Bone marrow (tissue), 2 donors: Measurements from ENCODE around the gene TLCD5.
A peak's percentile ranks its signal among the peaks of the same experiment; 100 is the strongest.

Source experiments
- DNase-seq, 2 donors: peaks; one replicate each; lab custom pipeline; 2025; lab: John Stamatoyannopoulos, UW

Gene TLCD5

DNA sequence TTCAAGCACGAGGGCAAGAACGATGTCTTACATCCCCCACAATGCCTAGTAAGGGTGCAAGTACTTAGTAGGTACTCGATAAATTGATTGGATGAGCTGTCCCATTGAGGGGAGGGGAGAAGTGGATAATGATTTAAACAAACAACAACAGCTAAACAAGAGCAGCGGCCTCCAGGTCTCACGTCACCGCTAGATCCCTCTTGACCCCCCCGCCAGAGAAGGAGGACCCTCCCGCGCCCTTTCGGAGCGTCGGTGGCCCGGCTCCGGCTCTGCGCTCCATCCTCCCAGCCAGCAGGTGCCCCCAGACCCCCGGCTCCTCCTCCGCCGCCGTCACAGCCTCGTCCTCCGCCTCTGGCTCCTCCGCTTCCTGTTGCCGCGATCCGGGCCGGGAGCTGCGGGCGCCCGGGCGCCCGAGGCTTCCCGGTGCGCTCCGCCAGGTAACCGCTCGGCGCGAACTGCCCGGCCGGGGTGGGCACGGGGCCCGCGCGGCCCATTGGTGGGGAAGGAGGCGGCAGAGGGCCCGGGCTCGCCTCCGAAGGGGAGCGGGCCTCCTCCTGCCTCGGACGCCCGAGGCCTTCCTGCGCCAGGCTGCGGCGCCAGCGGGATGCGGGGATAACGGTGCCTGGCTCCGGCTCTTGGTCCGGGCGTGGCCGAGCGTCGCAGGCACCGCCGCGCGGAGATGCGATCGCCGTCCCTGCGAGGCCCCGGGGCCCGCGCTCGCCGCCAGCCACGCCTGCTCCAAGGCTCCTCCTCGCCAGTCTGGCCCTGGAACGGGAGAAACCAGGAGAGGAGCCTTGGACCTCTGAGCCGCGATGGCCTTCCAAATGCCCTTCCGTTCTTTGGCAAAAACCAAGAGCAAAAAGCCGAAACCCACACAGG is at the start of gene TLCD5:
TSS of gene TLCD5 (plus strand) at position 368 of the 879 bp plus-strand sequence. CDS start 2,143 bp downstream, outside the sequence.
- DNase-seq = no peak

GRCh38 chr11:120279502-120279901 is 45.6 kb upstream of the TLCD5 start:
- DNase-seq = no peak

DNA sequence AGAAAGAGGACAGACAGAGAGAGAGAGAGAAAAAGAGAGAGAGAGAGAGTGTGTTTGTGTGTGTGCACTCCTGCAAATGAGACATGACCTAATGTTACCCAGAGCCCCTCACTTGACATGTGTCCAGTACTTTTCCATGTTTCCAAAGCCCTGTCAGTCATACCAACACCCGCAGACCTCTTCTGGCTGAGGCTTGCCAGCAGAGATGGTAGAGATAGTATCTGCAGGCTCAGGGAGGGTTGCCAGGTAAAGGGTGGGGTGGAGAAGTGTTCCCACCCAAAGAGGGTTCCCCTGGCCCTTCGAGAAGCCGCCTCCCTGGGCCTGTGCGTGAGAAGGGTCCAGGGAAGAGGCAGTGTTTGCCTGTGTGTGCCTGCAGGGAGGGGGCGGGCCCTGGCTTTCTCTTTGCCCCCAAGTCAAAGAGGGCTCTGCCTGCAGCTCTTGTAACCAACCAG is 44.5 kb upstream of the TLCD5 start:
- DNase-seq = no peak

GRCh38 chr11:120281143-120281795 is 43.8 kb upstream of the TLCD5 start:
- no peak for DNase-seq

- no peak for DNase-seq
Observed at GRCh38 chr11:120283124-120283523, 42.0 kb upstream of the TLCD5 start.

DNA sequence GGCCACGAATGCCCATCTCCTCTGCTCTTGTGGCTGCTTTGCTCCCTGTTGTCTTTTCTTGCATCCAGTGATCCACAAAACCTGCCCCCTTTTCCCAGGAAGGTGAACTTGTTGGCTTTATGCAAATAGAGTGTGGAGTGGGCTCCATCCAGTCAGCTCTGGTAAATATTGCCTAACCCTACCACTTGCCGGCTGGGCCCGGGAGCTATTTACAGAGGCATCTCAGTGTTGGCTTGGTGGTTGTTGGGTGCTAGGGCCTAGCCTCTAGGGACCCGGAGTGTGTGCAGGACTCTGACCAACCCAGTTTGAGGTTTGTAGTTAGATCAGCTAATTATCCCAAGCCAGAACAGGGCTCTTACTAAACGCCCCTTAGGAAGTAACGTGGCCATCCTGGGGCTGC is 40.8 kb upstream of the TLCD5 start:
- DNase-seq = no peak

GRCh38 chr11:120285256-120285655 is 39.8 kb upstream of the TLCD5 start:
- DNase-seq = no peak

GRCh38 chr11:120288021-120288420 is 37.1 kb upstream of the TLCD5 start:
- no peak for DNase-seq

GRCh38 chr11:120289426-120289825 is 35.7 kb upstream of the TLCD5 start:
- no peak for DNase-seq

DNA sequence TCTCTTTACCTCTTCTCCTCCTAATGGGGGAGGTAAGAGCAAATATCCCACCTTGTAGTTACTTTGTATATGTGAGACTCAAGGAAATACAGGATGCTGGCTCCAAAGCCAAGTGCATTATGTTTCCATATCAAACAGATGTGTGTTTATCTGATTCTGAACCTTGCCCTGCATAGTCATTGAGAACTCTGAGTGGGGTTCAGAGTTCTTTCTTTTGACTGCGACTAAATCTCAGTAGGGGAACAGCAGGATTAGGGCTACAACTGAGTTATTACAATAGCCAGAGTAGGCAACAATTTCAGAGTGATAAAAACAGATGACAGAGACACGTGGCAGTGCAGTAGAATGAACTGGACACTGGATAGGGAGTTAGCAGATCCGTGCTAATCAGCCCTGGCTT is 34.1 kb upstream of the TLCD5 start:
- no peak for DNase-seq

DNA sequence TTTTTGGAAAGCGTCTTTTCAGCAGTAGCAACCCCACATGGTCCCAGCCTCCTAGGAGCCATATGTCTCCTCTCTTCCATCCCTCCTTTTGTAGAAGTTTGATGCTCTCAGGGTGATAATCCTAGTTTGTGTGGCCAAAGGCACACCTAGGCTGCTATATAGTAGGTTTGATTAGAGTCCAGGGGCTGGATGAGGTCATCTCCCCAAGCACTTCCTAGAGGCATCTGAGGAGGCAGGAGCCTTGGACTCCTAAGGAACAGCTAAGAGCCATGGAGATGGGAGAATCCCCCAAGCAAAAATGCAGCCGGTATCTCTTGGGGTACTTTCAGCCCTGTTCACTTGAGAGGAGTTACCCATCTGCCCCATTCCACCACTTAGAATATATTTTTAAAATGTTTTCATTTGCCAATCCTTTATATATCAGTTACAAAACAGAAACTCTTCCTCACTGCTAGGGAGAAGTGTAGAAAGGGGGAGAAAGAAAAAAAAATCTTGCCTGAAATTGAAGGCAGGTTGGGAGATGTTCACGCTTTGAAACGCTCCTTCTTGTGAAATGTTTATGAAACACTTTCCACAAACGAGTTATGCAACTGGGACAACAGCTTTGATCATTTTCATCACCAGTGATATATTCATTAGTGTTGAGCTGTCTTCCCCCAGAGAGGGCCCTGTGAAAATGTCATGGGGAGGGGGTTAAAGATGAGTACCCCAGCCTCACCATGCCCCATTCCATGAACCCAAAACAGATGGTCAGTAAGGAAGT is 31.9 kb upstream of the TLCD5 start:
- no peak for DNase-seq

DNA sequence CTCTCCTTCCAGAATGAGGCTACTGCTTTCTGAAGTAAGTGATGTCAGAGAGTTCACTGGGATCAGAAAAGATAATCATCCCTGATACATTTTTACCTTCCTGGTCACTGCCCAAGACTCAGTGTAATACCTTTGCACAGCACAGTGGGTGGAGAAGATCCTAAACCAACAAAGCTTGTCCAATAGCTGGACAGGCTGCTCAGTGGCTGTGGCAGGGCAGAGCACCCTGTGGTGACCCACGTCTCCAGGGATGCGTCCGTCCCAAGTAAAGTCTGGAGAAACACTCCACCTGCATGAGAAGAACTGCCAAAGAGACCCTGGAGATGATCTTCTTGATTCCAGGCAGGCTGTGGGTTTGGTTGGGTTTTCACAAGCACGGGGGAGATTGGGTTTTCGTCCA is 31.0 kb upstream of the TLCD5 start:
- no peak for DNase-seq

GRCh38 chr11:120295099-120295498 is 30.0 kb upstream of the TLCD5 start:
- DNase-seq = no peak

- DNase-seq = no peak
Observed at GRCh38 chr11:120296554-120296953, 28.5 kb upstream of the TLCD5 start.

DNA sequence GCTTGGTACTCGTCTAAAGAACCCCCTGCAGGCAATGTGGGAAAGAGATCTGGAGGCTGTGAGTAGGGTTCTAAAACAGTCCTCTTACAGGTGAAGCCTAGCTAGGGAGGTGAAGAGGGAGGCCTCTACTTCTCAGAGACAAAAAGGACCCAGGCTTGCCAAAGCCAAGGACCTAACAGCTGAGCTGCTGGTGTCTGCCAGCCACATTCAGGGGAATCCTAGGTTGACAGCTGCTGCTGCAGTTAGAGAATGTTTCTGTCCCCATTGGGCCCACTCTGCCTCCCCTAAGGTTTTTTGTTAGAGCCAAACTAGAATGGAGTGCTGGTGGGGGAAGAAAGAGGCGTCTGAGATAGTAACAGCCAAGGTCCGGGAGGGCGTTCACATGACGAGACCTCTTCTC is 26.6 kb upstream of the TLCD5 start:
- DNase-seq = no peak

- DNase-seq = no peak
Observed at GRCh38 chr11:120302001-120302805, 22.9 kb upstream of the TLCD5 start.

GRCh38 chr11:120303004-120303637 is 22.0 kb upstream of the TLCD5 start:
- peak in 1 of 2 donors; percentile 57 for DNase-seq

DNA sequence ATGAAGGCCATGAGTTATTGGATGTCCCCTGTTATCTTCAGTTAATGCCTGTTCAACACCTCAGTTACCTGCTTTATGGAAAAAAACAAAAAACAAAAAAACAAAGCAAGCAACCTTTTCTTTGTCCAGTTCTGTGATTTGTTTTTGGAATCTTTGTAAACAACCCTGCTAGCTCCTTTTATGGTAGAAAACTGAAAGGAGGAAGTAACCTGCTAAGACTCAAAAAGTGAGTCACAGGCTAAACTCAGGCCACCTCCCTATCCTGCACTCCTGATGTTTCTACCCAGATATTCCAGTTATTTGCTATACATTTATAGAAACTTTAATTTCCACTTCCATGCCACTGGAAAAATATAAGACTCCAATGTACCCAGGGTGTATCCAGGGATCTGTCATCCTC is 20.6 kb upstream of the TLCD5 start:
- DNase-seq = no peak

- DNase-seq = no peak
Observed at GRCh38 chr11:120305286-120305685, 19.8 kb upstream of the TLCD5 start.

DNA sequence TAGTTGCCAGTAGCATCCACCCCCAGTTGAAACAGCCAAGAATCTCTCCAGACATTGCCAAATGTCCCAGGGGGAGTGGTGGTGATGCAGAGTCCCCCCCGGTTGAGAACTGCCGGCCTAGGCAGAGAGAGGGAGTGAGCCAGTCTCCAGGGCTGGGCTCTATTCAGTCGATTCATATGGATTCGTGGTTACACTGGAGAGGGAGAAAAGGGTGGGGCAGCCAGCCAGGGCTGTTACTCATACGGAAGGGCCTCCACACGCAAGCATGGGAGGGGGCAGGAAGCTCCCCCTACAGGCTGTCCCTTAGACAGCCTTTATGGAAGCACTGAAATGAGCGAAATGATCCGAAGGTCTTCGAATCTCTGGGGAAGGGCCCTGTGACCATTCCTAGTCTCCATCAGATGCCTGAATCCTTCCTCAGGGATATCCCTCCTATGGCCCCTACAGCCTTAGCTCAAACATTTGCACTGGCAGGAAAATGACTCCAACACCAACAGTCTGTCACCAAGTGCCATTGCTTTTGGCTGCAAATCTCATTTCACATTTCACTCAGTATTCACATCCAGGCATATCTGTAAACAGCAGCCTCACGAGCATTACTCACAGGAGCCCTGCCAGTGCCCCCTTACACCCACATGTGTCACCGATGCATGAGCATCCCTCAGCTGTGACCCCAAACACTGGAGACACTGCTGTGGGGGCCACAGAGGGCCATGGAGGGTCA is 18.4 kb upstream of the TLCD5 start:
- DNase-seq = no peak

DNA sequence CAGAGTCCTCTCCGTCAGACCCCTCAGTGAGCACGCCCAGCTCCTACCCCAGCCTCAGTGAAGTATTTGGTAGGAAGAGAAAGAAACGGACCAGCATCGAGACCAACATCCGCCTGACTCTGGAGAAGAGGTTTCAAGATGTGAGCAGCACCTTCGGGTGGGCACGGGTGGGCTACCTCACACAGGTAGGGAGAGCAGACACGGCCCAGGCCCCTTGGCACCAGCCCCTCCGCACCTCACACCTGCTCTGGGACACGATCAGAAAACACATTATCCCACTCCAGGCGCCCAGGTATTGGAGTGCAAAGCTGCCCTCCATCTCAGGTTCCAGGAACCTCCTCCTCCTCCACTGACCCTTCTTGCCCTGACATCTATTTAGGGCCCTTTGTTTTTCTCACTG is 17.6 kb upstream of the TLCD5 start:
- DNase-seq = no peak
